Liver (tissue), 9 donors: ENCODE measurements around the gene TMBIM1. TPM values are rescaled to one million over a fixed set of nuclear protein-coding genes. Genes with fewer than 3 reads are reported as not detected.

Source experiments
- DNase-seq: peaks from one replicate; pipeline ENCODE4 v3.0.0-alpha.2; 2017; ENCODE audit warnings: low spot score
- H3K27ac ChIP-seq, 2 donors: one replicate each; pipeline ENCODE4 v1.7.0; 2013; ENCODE audit warnings: inconsistent platforms in 2 of 2, low read length in 2 of 2, control low read depth in 1 of 2, low read depth in 1 of 2, mild to moderate bottlenecking in 1 of 2
- H3K27me3 ChIP-seq, 4 donors: one replicate each; pipeline versions ENCODE4 v1.6.1 to v1.7.0; 2013; ENCODE audit warnings: low read length in 3 of 4, inconsistent platforms in 1 of 4, mild to moderate bottlenecking in 1 of 4, moderate library complexity in 1 of 4; ENCODE audit not compliant: control insufficient read depth in 4 of 4, insufficient read depth in 4 of 4
- H3K36me3 ChIP-seq, 4 donors: one replicate each; pipeline versions ENCODE4 v1.6.1 to v1.7.0; 2013; ENCODE audit warnings: low read length in 3 of 4, mild to moderate bottlenecking in 3 of 4, low read depth in 1 of 4, moderate library complexity in 1 of 4; ENCODE audit not compliant: control insufficient read depth in 4 of 4, insufficient read depth in 3 of 4
- H3K4me1 ChIP-seq, 4 donors: one replicate each; pipeline versions ENCODE4 v1.6.1 to v1.7.0; 2013; ENCODE audit warnings: low read length in 3 of 4, mild to moderate bottlenecking in 3 of 4, moderate library complexity in 1 of 4; ENCODE audit not compliant: control insufficient read depth in 4 of 4, insufficient read depth in 4 of 4
- H3K4me3 ChIP-seq, 3 donors: one replicate each; pipeline versions ENCODE4 v1.6.1 to v1.7.0; 2013; ENCODE audit warnings: low read length in 3 of 3, control low read depth in 1 of 3, low read depth in 1 of 3, mild to moderate bottlenecking in 1 of 3
- H3K9ac ChIP-seq, 2 donors: one replicate each; pipeline ENCODE4 v1.7.0; 2013; ENCODE audit warnings: low read length in 2 of 2, mild to moderate bottlenecking in 2 of 2, moderate library complexity in 2 of 2, control low read depth in 1 of 2, low read depth in 1 of 2
- H3K9me3 ChIP-seq, 4 donors: one replicate each; pipeline versions ENCODE4 v1.6.1 to v1.7.0; 2013; ENCODE audit warnings: low read length in 3 of 4; ENCODE audit not compliant: control insufficient read depth in 4 of 4
- ATF3 ChIP-seq: IDR thresholded peaks from 2 replicates; pipeline ENCODE4 v1.6.1; 2016; ENCODE audit warnings: antibody characterized with exemption
- CTCF ChIP-seq: fragments of 150-350 bp; IDR thresholded peaks from 2 replicates; pipeline ENCODE4 v1.5.1; 2017; ENCODE audit warnings: improper control_type of control experiment, low read depth, low read length; ENCODE audit not compliant: missing input control
- EGR1 ChIP-seq, 2 donors: IDR thresholded peaks; 2 replicates each; pipeline ENCODE4 v1.6.1; 2016 to 2018; ENCODE audit warnings: antibody characterized with exemption in 2 of 2, low read depth in 2 of 2
- FOXA1 ChIP-seq: IDR thresholded peaks from 2 replicates; pipeline ENCODE4 v1.6.1; 2016; ENCODE audit warnings: antibody characterized with exemption
- FOXA2 ChIP-seq: IDR thresholded peaks from 2 replicates; pipeline ENCODE4 v1.6.1; 2016; ENCODE audit warnings: antibody characterized with exemption
- GABPA ChIP-seq, 2 donors: IDR thresholded peaks in 1 of 2; conservative IDR thresholded peaks in 1 of 2; 2 replicates each; pipeline ENCODE4 v1.6.1; 2016; ENCODE audit warnings: antibody characterized with exemption in 2 of 2, mild to moderate bottlenecking in 1 of 2, moderate library complexity in 1 of 2
- HNF4A ChIP-seq, 2 donors: conservative IDR thresholded peaks; 2 replicates each; pipeline ENCODE4 v1.6.1; 2016; ENCODE audit warnings: antibody characterized with exemption in 2 of 2, mild to moderate bottlenecking in 2 of 2
- HNF4G ChIP-seq: IDR thresholded peaks from 2 replicates; pipeline ENCODE4 v1.6.1; 2016; ENCODE audit warnings: antibody characterized with exemption
- JUND ChIP-seq, 2 donors: IDR thresholded peaks; 2 replicates each; pipeline ENCODE4 v1.6.1; 2016; ENCODE audit warnings: antibody characterized with exemption in 2 of 2
- MAX ChIP-seq: IDR thresholded peaks from 2 replicates; pipeline ENCODE4 v1.6.1; 2016; ENCODE audit warnings: antibody characterized with exemption
- NR2F2 ChIP-seq: IDR thresholded peaks from 2 replicates; pipeline ENCODE4 v1.6.1; 2016; ENCODE audit warnings: antibody characterized with exemption
- RAD21 ChIP-seq, 2 donors: IDR thresholded peaks; 2 replicates each; pipeline ENCODE4 v1.6.1; 2016; ENCODE audit warnings: antibody characterized with exemption in 2 of 2, mild to moderate bottlenecking in 2 of 2
- REST ChIP-seq: IDR thresholded peaks from 2 replicates; pipeline ENCODE4 v1.6.1; 2016; ENCODE audit warnings: antibody characterized with exemption, mild to moderate bottlenecking
- RXRA ChIP-seq, 2 donors: IDR thresholded peaks; 2 replicates each; pipeline ENCODE4 v1.6.1; 2017 to 2018; ENCODE audit warnings: antibody characterized with exemption in 2 of 2, mild to moderate bottlenecking in 1 of 2
- SP1 ChIP-seq: IDR thresholded peaks from 2 replicates; pipeline ENCODE4 v1.6.1; 2018; ENCODE audit warnings: antibody characterized with exemption, mild to moderate bottlenecking
- TAF1 ChIP-seq: conservative IDR thresholded peaks from 2 replicates; pipeline ENCODE4 v1.6.1; 2016; ENCODE audit warnings: antibody characterized with exemption, mild to moderate bottlenecking
- YY1 ChIP-seq: IDR thresholded peaks from 2 replicates; pipeline ENCODE4 v1.6.1; 2016; ENCODE audit warnings: antibody characterized with exemption, mild to moderate bottlenecking
- ZBTB33 ChIP-seq: IDR thresholded peaks from 2 replicates; pipeline ENCODE4 v1.6.1; 2016; ENCODE audit warnings: antibody characterized with exemption
- WGBS: extraction: QIAGEN DNeasy Blood & Tissue Kit; methylation state at CpG from one replicate; pipeline ENCODE4 v1.1.7; 2013; 5-methylcytosine and 5-hydroxymethylcytosine counted together
- polyA plus RNA-seq, 2 donors: library from polyadenylated mRNA; stranded (reverse) in 1 of 2; unstranded in 1 of 2; fragments of 200-250 nt in 1 of 2; fragments of >200 nt in 1 of 2; fragmentation: Nextera tagmentation in 1 of 2; extraction: Ambion mirVana in 1 of 2; gene quantifications; one replicate each; pipeline versions ENCODE4 v1.2.1 to v1.2.3, GENCODE V29; 2013 to 2015
- total RNA-seq, 2 donors: library from RNA; depleted of rRNA; stranded (reverse); fragments of >200 nt; gene quantifications; one replicate each; pipeline ENCODE4 v1.2.3, GENCODE V29; 2014
- donor health status: healthy.
- donor health status: healthy.
- donor health status: healthy.
- donor health status: healthy.
- donor health status: healthy.

Gene TMBIM1
- total and polyA plus RNA-seq, 4 donors, result 61.8 to 133 (median 114) TPM

GRCh38 chr2:218281449-218281848 is 10.9 kb downstream of the TMBIM1 start:
- H3K36me3 ChIP-seq, result peaks cover 22 to 39% (median 34%) of the 10 kb centered on the region in 4 donors
- no peak overlapping the region for H3K4me3 ChIP-seq
- H3K27ac ChIP-seq, result peak overlapping the region in 1 of 2 donors; percentile 12
- DNase-seq, result no peak
- H3K27me3 ChIP-seq, result no peaks in the 10 kb centered on the region
- peaks cover 16 to 52% (median 45%) of the 10 kb centered on the region in 4 donors for H3K4me1 ChIP-seq
- H3K9me3 ChIP-seq, result no peaks in the 10 kb centered on the region
- H3K9ac ChIP-seq, result no peak overlapping the region
- TF ChIP-seq ATF3 (no peak), HNF4A (conservative IDR thresholded peaks at IDR 0.05) (no peak), RXRA (IDR thresholded peaks at IDR 0.05) (peak; percentile 32 to 63), YY1 (no peak)
- 37% methylated on average over 3 of the region's 3 CpGs for WGBS

- Histone ChIP-seq H3K9me3 (no peaks in the 10 kb centered on the region), H3K27ac (no peak overlapping the region), H3K4me3 (no peak overlapping the region), H3K36me3 (peaks cover 22 to 49% (median 44%) of the 10 kb centered on the region in 4 donors), H3K27me3 (no peaks in the 10 kb centered on the region), H3K9ac (no peak overlapping the region), H3K4me1 (peaks cover 14 to 41% (median 34%) of the 10 kb centered on the region in 4 donors)
- no peak for TF ChIP-seq SP1
- no peak for DNase-seq
- WGBS, result 95% methylated on average over 14 of the region's 14 CpGs
These were observed 11.9 kb downstream of the TMBIM1 start for GRCh38 chr2:218280260-218280870.

- TF ChIP-seq TAF1 (no peak), FOXA1 (no peak), YY1 (no peak), EGR1 (IDR thresholded peaks at IDR 0.05; ENCODE audit: low read depth in 2 of 2) (no peak), RAD21 (IDR thresholded peaks at IDR 0.05) (no peak), CTCF (no peak), GABPA (IDR thresholded peaks at IDR 0.05 in 1 of 2, conservative IDR thresholded peaks at IDR 0.05 in 1 of 2) (no peak), FOXA2 (no peak), NR2F2 (no peak), ATF3 (no peak), JUND (IDR thresholded peaks at IDR 0.05) (no peak), HNF4G (no peak), MAX (no peak), ZBTB33 (no peak), REST (no peak), SP1 (no peak), RXRA (IDR thresholded peaks at IDR 0.05) (no peak), HNF4A (conservative IDR thresholded peaks at IDR 0.05) (no peak)
- Histone ChIP-seq H3K9me3 (no peaks in the 10 kb centered on the region), H3K9ac (no peak overlapping the region), H3K27me3 (no peaks in the 10 kb centered on the region), H3K4me3 (no peak overlapping the region), H3K36me3 (peaks cover 28 to 65% (median 59%) of the 10 kb centered on the region in 4 donors), H3K4me1 (peaks cover 2 to 25% (median 20%) of the 10 kb centered on the region in 4 donors), H3K27ac (no peak overlapping the region)
- DNase-seq, result no peak
- 84% methylated on average over 16 of the region's 16 CpGs for WGBS
These were observed 13.6 kb downstream of the TMBIM1 start for GRCh38 chr2:218278531-218279360.
